ENCODE data around the gene MYBPC3. TPM values are rescaled to one million over a fixed set of nuclear protein-coding genes. Genes with fewer than 3 reads are reported as not detected.

The MYBPC3 gene
- total RNA-seq, 2 experiments from 2014 or later = not detected

GRCh38 chr11:47388697-47389576 lies 36.4 kb upstream of the MYBPC3 start:
- POLR2A ChIA-PET = no interaction called here
- CTCF ChIA-PET = interaction anchor here (0.8 to 3.8 kb wide), 2 partner anchors 15 to 16 kb away, joined by 3 to 16 read pairs; no protein-coding TSS in a partner anchor

GRCh38 chr11:47387944-47388696 lies 35.6 kb upstream of the MYBPC3 start:
- CTCF ChIA-PET = interaction anchor here (3.8 kb wide), 1 partner anchor 14 kb away, joined by 16 read pairs; no protein-coding TSS in a partner anchor
- POLR2A ChIA-PET = interaction anchor here (1.2 kb wide), 1 partner anchor 17 kb away, joined by 3 read pairs; no protein-coding TSS in a partner anchor

GRCh38 chr11:47384498-47384897 lies 32.0 kb upstream of the MYBPC3 start:
- CTCF ChIA-PET = no interaction called here
- POLR2A ChIA-PET = no interaction called here

- POLR2A ChIA-PET = no interaction called here
- CTCF ChIA-PET = interaction anchor here (1.5 kb wide), 1 partner anchor 9 kb away, joined by 6 read pairs; no protein-coding TSS in a partner anchor
Observed at GRCh38 chr11:47383071-47383470, 30.6 kb upstream of the MYBPC3 start.

GRCh38 chr11:47380078-47380477 lies 27.6 kb upstream of the MYBPC3 start:
- CTCF ChIA-PET = no interaction called here
- POLR2A ChIA-PET = no interaction called here

GRCh38 chr11:47379317-47379716 lies 26.8 kb upstream of the MYBPC3 start:
- CTCF ChIA-PET = no interaction called here
- POLR2A ChIA-PET = no interaction called here

GRCh38 chr11:47378836-47379170 lies 26.3 kb upstream of the MYBPC3 start:
- CTCF ChIA-PET = no interaction called here
- POLR2A ChIA-PET = no interaction called here

- ChIA-PET POLR2A (no interaction called here), CTCF (no interaction called here)
Observed at GRCh38 chr11:47378010-47378835, 25.7 kb upstream of the MYBPC3 start, which contains the start of gene SPI1. Gene SPI1 (minus strand): TSS chr11:47378547. CDS start chr11:47378353, 194 bp downstream.

- CTCF ChIA-PET = no interaction called here
- POLR2A ChIA-PET = no interaction called here
Observed at GRCh38 chr11:47377571-47378009, 25.1 kb upstream of the MYBPC3 start.

GRCh38 chr11:47376525-47377371 lies 24.2 kb upstream of the MYBPC3 start:
- ChIA-PET CTCF (no interaction called here), POLR2A (no interaction called here)

GRCh38 chr11:47376107-47376524 lies 23.6 kb upstream of the MYBPC3 start:
- CTCF ChIA-PET = no interaction called here

GRCh38 chr11:47375546-47376085 lies 23.1 kb upstream of the MYBPC3 start:
- POLR2A ChIA-PET = no interaction called here
- CTCF ChIA-PET = interaction anchor here (1.8 to 2.2 kb wide), 2 partner anchors 19 to 30 kb away, joined by 7 to 14 read pairs; no protein-coding TSS in a partner anchor

More at GRCh38 chr11:47376107-47376524, 23.6 kb upstream of the MYBPC3 start:
- POLR2A ChIA-PET = no interaction called here

GRCh38 chr11:47375020-47375419 lies 22.5 kb upstream of the MYBPC3 start:
- CTCF ChIA-PET = interaction anchor here (0.9 to 2.2 kb wide), 5 partner anchors 13 to 54 kb away, joined by 3 to 16 read pairs (median 7); no protein-coding TSS in a partner anchor
- POLR2A ChIA-PET = no interaction called here

- ChIA-PET POLR2A (no interaction called here), CTCF (interaction anchor here (0.6 to 2.2 kb wide), 20 partner anchors 8 to 1298 kb away, joined by 3 to 16 read pairs (median 5); no protein-coding TSS in a partner anchor)
Observed at GRCh38 chr11:47374720-47375019, 22.2 kb upstream of the MYBPC3 start.

GRCh38 chr11:47373876-47374719 lies 21.6 kb upstream of the MYBPC3 start:
- POLR2A ChIA-PET = no interaction called here

GRCh38 chr11:47372422-47372821 lies 19.9 kb upstream of the MYBPC3 start:
- POLR2A ChIA-PET = interaction anchor here (0.6 kb wide), 2 partner anchors 194 to 763 kb away, joined by 9 to 10 read pairs; no protein-coding TSS in a partner anchor
- CTCF ChIA-PET = interaction anchor here (0.9 to 1.7 kb wide), 6 partner anchors 17 to 101 kb away, joined by 3 to 9 read pairs (median 4); partner anchors contain the start of gene SLC39A13

More at GRCh38 chr11:47373876-47374719, 21.6 kb upstream of the MYBPC3 start:
- CTCF ChIA-PET = interaction anchor here (0.5 to 2.2 kb wide), 25 partner anchors 9 to 1297 kb away, joined by 3 to 16 read pairs (median 4); no protein-coding TSS in a partner anchor

- POLR2A ChIA-PET = interaction anchor here (1.2 kb wide), 1 partner anchor 30 kb away, joined by 4 read pairs; no protein-coding TSS in a partner anchor
- CTCF ChIA-PET = interaction anchor here (0.6 to 1.8 kb wide), 2 partner anchors 42 to 438 kb away, joined by 3 to 5 read pairs; no protein-coding TSS in a partner anchor
Observed at GRCh38 chr11:47369676-47370075, 17.2 kb upstream of the MYBPC3 start.
